NCI-H524 treated with DMSO at 0.1 percent for 48 hours (cell line): ENCODE measurements around the gene ABCC8.

Source experiments
- DNase-seq: peaks from one replicate; lab custom pipeline; 2025; lab: John Stamatoyannopoulos, UW

Gene ABCC8

DNA sequence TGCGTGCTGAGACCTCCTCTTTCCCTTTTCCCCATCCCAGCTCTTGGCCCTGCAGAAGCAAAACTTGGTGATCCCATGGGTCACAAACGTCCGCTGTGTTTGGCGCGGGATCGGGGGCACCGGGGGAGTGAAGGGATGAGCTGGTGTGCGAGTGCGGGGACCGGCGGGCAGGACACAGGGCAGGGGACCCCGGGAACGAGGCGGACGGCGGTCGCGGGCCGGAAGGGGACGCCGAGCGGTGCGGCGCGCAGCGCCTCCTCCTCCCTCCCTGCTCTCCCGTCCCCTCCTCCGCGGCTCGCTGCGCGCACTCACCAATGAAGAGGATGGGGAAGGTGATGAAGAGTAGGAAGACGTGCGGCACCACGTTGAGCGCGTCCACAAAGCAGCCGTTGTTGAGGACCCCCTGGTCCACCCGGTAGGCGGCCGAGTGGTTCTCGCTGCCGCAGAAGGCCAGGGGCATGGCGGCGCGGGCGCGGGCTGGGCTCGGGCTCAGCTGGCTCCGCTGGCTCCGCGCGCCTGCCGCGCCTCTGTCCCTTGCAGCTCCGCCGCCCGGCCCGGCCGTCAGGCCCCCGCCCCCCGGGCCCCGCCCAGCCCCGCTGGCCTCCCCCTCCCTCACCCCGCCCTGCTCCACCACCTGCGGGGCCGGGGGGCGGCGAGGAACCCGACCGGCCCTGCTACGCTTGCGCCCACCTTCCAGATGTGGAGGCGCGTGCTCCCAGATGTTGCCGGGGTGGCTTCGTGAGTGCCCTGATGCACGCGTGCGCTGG is at the start of gene ABCC8:
Gene ABCC8 (minus strand): TSS at position 529 of the 767 bp plus-strand sequence. CDS start 69 bp downstream, at position 460.
- DNase-seq = no peak

DNA sequence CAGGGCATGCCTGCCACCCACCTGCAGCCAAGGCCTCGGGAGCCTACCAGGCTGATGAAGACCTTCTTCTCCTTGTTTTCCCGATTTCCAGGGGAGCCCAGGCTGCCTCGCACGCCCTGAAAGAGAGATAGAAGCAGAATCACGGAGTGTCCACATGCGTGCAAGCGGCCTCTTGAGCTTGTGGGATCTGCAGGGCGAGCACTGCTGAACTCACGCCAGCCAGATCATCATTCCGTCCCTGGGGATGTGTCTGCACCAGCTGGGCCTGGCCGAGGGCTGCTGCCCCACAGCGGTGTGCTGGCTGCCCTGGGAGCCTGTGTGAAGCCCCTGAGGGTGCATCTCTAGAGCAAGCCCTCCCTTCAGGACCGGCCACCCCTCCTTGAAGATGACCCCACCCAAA is 49.7 kb upstream of the ABCC8 start:
- no peak for DNase-seq

DNA sequence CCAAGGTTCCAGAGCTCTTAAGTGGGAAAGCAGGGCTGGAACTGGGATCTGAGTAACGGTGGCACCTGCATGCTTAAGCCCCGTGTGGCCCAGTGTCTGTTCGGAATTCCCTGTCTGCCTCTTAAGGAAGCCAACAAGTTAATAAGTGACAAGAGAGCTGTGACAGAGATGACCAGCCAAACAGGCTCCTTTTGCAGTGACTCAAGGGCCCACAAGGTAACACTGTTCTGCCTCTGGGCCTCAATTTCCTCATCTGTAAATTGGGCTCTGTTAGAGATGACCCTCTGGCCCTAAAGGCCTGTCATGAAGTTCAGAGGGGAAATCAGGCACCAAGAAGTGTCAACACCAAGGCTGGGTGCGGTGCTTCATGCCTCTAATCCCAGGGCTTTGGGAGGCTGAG is 48.9 kb upstream of the ABCC8 start:
- DNase-seq = no peak

DNA sequence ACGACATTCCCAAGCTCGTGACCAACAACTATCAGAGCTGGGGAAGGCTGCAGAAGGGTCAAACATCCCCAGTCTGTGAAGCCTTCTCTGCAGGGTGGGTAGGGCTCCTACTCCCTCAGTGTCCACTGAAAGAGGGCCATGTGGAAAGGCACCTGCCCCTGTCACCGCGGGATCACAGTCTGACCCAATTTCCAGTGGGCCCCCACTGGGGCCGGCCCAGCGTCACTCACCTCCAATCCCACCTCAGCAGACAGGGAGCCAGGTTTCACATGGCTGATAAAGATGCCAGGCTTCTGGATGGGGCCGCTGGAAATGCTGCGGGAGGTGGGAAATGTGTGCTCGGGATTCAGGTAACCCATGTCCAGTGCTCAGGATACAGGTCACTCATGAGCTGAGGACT is 47.6 kb upstream of the ABCC8 start:
- no peak for DNase-seq

DNA sequence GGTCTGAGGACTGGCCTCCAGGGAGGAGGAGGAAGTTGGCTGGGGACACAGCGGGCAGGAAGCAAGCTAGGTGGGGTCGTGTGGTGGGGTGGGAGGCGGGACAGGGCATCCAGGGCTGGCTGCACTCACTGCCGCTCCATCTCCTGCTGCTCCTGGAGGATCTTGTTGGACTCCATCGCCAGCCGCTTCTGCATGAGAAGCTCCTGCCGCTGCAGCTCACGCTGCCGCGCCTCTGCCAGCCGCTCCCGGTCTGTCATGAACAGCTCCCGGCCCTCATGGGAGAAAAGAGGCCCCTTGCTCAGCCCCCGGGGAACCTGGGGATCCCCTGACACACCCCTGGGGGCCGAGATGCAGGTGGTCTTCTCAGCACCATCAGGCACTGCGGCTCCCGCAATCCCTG is 46.0 kb upstream of the ABCC8 start:
- DNase-seq = no peak

DNA sequence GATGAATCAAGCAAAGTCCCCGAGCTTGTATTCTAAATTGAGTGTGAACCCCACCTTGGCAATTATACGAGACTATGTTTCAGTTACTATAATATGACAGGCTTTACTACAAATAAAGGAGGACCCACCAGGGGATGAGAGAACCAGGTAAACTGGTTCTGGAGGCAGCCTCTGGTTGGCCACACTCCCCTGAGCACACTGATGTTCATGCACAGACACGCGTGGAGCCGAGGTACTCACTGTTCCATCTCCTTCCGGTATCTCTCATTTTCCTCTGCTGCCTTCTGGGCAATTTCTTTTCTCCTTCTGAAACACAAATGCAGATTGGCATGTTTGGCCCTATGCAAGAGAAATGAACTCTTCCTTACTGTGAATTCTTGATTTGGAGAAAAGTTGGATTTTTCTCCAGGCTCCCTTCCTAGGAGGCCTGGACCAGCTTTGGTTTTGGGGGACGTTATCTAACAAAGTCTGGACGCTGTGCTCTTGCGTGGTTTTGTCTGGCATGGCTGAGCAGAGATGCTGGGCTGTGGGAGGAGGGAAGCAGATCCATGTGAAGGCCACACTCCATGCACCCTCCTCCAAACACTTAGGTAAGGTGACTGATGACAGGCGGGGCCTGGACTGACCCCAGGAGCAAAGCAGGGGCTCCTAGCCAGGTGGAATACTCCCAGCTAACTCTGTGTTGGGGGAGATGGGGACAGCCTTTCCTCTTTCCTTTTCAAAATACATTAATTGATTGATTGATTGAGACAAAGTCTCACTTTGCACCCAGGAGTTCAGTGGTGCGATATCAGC is 44.7 kb upstream of the ABCC8 start:
- DNase-seq = no peak

DNA sequence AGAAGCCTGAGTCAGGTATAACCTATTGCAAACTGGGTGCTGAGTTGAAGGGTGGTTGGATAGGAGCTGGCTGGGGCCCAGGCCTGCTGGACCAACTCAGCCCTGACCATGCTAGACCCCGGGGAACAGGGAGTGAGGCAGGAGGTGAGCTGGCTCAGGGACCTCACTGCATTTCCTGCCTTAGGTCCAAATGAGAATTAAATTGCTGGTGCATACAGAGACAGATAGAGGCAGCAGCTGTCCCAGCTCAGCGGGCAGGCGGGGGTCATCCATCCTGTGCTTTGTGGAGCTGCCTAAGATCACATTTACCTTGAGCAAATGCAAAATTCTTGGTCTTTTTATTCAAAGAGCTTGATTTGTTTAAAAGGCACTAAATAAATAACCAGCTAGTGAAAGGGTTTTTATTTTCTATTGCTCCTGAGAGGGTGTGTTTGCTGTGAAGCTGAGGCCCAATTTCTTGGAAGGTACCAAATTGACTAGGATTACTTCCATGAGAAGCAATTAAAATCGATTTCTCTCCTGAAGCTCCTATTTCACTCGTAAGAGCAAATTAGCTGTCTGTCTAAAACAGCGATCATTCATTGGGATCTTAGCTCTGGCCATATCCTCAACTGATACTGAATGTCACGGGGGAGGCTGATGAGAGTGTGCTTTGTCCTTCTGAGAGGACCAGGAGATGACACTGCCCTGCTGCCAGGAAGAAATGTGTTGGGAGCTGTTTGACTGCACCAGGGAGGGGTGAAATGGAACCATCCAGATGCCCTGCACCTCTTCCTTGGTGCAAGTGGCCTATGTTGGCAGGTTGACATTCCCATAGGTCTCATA is 42.6 kb upstream of the ABCC8 start:
- no peak for DNase-seq

DNA sequence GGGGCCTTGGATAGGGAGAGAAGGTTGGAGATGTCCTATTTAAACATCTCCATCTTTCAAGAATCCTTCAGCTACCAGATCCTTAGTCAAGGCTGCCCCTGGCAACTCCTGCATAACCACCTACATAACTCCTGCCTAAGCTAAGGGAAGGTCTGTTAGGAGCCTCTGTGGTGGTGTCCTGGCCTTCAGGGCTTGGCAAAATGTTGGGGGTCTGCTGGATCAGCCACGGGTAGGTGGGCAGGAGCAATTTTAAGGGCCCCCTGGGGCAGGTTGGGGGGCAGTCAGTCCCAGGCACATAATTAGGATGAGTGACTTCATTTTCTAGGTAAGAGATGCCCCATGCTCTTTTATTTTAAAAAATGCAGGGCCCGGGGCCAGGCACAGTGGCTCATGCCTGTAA is 41.7 kb upstream of the ABCC8 start:
- no peak for DNase-seq

DNA sequence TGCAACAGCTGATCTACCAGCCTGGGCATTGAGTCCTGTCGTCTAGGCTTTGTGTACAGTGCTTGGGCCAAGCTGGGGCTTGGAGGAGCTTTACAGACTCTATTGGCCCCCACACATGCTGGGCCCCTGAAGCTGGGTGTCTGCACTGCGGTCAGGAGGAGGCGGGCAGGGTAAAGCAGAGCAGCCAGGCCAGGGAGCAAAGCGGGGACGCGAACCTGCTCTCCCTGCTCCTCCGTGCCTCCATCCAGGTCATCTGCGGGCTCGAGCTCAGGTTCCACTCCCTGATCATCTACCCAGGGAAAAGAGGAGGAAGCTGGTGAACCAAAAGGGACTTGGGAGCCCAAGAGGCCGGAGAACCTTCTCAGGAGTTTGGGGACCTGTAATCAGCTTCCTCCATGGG is 40.5 kb upstream of the ABCC8 start:
- DNase-seq = no peak

DNA sequence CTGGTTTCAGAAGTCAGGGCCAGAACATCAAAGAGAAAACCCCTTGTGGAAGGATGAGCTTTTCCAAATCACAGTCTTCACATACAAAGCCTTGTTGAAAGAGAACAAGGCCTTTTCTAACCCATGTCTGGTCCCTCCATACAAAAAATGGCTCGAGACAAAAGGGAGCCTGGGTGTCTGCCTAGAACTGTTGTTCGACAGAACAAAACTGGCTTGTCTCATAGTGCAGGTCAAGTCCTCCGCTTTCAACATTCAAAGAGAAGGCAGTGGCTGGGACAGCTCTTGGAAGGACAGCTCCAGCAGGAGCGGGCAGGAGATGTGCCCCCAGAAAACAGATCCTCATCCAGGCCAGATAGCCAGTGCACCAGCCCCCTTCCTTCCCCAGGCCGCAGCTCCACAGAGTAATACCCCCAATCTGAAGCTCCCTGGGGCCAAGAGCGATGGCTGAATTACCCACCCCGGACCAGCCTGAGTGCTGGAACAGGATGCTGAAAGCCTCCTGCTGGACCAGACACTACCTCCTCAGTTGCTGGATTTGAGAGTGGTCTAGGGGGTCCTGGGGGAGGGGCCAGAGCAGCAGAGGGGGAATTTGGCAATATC is 40.0 kb upstream of the ABCC8 start:
- DNase-seq = no peak

DNA sequence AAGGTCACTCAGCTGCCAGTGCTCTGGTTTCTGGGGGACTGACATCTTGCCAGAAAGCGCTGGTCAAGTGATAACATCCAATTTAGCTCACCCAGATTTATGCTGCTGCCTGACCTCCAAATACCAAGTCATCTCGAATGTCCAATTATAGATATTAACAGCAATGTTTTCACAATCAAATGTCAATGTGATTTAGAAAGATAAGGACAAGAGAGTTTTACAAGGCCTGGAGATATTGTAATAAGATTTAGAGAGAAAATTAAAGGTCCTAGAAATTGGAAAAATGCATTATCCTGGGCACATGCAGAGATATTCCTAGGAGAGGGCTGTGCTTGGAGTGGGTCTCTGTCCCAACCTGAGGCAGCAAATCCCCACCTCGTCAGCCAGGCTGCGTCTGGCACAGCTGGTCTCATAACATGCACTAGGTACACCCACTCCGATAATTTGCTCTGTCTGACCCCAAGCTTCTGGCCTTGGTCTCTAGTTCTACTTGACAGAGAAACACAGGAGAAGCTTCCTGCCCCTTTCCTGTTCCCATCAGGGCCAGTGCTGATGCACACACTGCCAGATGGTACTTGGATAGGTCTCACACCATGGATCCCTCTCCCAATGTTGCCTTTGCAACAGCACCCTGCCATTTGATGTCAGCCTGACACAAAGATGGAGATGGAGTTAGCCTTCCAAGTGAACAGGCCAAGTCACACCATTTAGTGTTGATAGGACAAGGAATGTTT is 39.0 kb upstream of the ABCC8 start:
- no peak for DNase-seq

DNA sequence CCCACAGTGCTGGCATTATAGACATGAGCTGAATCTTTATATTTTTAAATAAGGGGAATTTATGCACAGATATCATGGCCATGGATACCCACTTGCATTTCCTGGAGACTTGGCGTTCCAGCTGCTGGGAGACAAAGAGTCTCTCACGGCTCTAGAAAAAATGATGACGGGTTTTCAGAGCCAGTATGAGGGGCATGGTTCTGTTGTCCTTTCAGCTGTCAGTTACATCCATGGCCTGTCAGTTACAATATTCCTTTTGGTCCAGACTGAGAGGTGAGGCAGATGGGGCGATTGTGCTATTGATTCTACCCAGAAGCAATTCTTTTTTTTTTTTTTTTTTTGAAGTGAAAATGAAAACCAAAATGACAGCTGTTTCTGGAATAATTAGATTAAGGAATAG is 37.8 kb upstream of the ABCC8 start:
- no peak for DNase-seq

DNA sequence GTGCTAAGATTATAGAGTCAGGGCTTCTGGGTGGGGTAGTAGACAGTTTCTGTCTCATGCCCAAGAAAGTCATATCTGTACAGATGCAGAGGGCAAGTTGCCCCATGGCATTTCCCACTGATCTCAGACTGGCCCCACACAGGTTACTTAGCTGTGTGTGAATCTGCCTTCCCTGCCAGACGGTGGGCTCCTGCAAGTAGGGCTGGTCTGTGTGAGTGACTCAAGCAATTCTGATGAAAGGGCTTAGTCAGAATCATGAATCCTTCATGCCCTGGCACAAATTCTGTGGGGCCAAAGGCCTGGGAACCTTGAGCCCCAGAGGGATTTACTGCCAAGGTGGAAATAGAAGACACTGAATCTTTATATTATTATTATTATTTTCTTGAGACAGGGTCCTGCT is 37.2 kb upstream of the ABCC8 start:
- no peak for DNase-seq

DNA sequence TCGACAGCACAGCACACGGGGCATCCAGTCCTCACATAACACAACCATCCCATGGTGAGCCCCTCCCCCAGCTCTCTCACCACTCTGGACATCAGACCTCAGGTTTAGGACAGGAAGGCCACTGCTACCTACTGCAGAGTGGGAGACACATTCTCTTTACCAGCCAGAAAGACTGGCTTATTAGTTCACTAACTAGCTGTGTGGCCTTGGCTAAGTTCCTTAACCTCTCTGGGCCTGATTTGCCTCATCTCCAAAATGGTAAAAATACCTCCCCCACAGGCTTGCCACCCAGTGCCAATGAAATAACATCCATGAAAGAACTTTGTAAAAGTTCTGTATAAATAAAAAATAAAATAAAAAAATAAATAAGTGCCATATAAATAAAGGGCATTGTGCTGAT is 35.5 kb upstream of the ABCC8 start:
- DNase-seq = no peak

DNA sequence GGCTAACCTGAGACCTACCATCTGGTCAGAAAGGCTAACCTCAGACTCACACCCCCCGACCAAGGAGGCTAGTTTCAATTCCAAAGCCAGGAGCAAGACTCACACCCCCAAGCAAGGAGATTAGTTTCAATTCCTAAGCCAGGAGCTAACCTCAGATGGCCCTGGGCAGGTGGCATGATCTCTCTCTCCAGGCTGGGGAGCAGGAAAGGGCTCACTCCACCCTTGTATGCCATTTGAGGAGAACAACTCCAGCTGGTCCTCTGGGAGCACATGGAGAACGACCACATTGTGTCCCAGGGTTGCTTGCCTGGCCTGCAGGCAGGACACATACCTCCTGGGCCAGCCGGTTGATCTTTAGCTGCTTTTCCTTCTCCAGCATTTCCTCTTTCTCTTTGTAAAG is 34.9 kb upstream of the ABCC8 start:
- DNase-seq = no peak

DNA sequence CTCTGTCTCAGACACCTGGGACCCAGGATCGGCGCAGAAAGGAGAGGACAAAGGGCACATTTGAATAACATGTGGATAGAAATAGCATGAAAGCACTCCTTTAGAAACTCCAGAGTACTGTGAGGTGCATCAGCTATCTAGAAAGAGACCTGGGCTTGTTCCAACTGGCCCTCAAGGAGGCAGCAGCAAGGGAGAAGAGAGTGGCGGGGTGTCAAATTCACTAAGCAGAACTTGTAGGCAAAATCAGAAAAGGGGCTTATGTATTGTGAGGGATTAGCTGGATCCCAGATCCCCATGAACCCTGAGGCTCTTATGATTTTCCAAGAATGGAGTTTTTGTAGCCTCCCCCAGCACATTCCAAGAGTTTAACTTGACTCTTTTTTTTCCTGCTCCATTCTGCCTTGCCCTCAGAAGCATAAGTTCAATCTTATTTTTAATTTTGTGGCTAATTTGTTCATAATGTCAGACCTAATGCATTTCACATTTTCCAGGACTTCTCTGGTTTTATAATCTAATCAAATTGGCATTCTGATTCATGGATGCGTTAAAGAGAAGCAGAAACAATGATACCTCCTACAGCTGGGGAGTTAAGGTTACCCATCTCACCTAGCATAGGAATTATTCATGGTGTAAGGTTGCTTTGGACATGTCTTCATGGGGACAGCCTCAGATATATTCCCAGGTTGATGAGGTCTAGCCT is 34.0 kb upstream of the ABCC8 start:
- DNase-seq = no peak

DNA sequence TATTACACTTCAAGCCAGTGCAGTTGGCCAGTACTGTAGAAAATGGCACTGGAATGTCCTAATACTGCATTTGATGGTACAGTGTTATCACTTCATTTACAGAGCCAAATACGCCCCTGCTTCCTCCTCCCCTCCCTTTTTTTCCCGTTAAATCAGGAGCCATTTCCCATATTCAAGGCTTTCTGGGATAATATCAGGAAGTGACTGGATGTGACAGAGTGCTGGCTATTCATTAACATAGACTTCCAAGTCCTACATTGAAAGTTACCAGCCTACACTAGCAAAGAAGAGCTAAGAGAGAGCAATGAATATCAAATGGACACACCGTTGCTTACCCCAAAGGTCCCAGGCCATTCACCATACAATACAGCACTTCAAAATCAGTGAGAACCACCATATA is 32.1 kb upstream of the ABCC8 start:
- DNase-seq = no peak

DNA sequence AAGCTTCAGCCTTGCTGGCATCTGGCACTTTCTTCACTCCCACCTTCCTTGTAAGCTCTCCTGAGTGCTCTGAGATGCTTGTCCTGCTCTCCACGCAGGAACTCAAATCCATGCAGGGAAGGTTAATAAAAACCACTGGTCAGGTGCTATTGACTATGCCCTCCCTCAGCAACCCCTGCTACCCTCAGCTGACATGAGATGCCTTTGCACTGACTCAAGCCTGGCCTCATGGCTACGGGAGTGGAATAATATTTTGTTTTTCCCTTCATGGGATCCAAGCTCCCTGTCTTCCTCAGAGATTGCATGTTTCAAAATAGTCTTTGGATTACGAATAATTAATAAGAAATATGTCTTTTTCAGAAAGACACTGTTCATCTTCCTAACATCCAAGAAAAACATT is 31.7 kb upstream of the ABCC8 start:
- no peak for DNase-seq

DNA sequence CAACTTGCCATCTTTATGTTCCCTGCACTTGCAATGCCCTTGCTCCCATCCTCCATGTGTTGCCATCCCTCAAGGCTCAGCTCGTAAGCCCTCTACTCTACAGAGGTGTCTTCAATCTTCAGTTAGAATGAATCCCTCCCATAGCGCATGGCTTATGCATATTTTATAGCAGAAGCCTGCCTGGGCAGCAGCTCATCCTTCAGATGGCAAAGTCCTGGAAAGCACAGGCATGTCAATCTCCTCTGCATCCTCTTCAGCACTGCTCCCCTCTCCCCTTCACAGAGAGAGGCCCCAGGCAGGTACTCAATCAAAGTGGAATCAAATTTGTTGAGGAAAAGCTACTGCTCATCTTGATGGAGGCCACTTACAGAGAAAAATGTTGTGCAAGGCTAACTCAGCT is 31.1 kb upstream of the ABCC8 start:
- no peak for DNase-seq

DNA sequence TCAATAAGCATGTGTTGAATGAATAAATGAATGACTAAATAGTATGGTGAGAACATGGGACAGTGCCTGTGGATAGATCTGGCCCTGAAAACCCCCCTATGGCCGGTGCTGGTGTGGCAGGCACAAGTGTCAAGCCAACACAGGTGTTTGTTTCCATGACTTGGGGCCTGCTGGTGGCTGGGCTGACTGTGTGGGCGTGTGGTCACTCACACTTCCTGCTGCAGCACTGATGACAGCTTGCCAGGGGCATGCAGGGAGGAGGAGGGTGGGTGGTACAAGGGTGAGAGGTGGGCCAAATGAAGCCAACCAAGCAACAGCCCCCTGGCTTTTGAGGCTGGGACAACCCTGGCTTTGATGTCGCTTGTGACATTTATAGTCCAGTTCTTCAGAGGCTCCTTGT is 30.3 kb upstream of the ABCC8 start:
- DNase-seq = no peak

DNA sequence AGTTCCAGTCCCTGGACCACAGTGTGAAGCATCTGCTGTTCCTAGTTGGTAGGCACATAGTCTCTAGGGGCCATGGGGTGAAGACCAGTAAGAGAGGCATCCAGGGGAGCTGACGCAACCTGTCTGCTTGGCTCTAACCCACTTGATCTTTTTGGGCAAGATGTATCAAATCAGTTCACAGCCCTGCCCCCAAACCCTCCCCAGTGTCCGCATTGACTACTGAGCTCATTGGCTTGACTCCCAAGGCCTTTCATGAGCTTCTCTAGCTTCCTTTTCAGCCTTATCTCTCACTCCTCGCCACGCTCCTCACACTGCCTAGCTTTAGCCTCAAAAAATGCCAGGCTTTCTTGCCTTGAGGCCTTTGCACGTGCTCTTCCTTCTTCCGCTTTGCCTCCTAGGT is 29.7 kb upstream of the ABCC8 start:
- DNase-seq = no peak
